ENCODE results near the gene XPO1. TPM values are rescaled to one million over a fixed set of nuclear protein-coding genes. Genes with fewer than 3 reads are reported as not detected.

XPO1 gene
- total and polyA plus RNA-seq, 10 donors = 56.8 to 164 (median 101) TPM

- Histone ChIP-seq H3K27me3 (replicated peaks in 1 of 7) (no peaks in the 10 kb centered on the region), H3K9me3 (no peaks in the 10 kb centered on the region), H3K27ac (peak overlapping the region in 5 of 8 donors; percentile 10 to 58 (median 37)), H3K4me3 (no peak overlapping the region), H3K4me1 (peaks cover 22 to 97% (median 82%) of the 10 kb centered on the region in 6 donors), H3K36me3 (peaks cover 0 to 4% (median 0%) of the 10 kb centered on the region in 6 donors)
- WGBS, 5 donors = 68 to 73% (median 71%) methylated on average over 7 of the region's 7 CpGs
- no peak for DNase-seq
- intact Hi-C loops (cut with DNase I; ENCODE audit: low total_unique reads) = no loop called here
- TF ChIP-seq POLR2AphosphoS5 (IDR thresholded peaks at IDR 0.05) = no peak
- TF ChIP-seq, protein P1, sequence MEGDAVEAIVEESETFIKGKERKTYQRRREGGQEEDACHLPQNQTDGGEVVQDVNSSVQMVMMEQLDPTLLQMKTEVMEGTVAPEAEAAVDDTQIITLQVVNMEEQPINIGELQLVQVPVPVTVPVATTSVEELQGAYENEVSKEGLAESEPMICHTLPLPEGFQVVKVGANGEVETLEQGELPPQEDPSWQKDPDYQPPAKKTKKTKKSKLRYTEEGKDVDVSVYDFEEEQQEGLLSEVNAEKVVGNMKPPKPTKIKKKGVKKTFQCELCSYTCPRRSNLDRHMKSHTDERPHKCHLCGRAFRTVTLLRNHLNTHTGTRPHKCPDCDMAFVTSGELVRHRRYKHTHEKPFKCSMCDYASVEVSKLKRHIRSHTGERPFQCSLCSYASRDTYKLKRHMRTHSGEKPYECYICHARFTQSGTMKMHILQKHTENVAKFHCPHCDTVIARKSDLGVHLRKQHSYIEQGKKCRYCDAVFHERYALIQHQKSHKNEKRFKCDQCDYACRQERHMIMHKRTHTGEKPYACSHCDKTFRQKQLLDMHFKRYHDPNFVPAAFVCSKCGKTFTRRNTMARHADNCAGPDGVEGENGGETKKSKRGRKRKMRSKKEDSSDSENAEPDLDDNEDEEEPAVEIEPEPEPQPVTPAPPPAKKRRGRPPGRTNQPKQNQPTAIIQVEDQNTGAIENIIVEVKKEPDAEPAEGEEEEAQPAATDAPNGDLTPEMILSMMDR (IDR thresholded peaks at IDR 0.05 in 8 of 11, conservative IDR thresholded peaks at IDR 0.05 in 3 of 11) = no peak
- TF ChIP-seq POLR2A (IDR thresholded peaks at IDR 0.05) = no peak
Measured at GRCh38 chr2:61443342-61444041, 94.7 kb downstream of the XPO1 start.

GRCh38 chr2:61439241-61440002 is 98.7 kb downstream of the XPO1 start:
- DNase-seq = no peak
- H3K9me3 ChIP-seq = peaks cover 0 to 14% (median 9%) of the 10 kb centered on the region in 8 donors
- H3K27me3 ChIP-seq (replicated peaks in 1 of 7) = no peaks in the 10 kb centered on the region
- H3K27ac ChIP-seq = peak overlapping the region in 5 of 8 donors; percentile 14 to 68 (median 24)
- no peak overlapping the region for H3K4me3 ChIP-seq
- 65 to 87% (median 80%) methylated on average over 2 to 7 of the region's 7 CpGs for WGBS, 5 donors
- H3K36me3 ChIP-seq = peaks cover 0 to 4% (median 0%) of the 10 kb centered on the region in 6 donors
- peaks cover 39 to 100% (median 88%) of the 10 kb centered on the region in 6 donors for H3K4me1 ChIP-seq
- TF ChIP-seq, protein P1 (IDR thresholded peaks at IDR 0.05 in 8 of 11, conservative IDR thresholded peaks at IDR 0.05 in 3 of 11) = no peak
- TF ChIP-seq POLR2A (IDR thresholded peaks at IDR 0.05) (no peak), POLR2AphosphoS5 (IDR thresholded peaks at IDR 0.05) (peak in 1 of 3 donors; percentile 41)
- intact Hi-C loops (cut with DNase I; ENCODE audit: low total_unique reads) = no loop called here

DNA sequence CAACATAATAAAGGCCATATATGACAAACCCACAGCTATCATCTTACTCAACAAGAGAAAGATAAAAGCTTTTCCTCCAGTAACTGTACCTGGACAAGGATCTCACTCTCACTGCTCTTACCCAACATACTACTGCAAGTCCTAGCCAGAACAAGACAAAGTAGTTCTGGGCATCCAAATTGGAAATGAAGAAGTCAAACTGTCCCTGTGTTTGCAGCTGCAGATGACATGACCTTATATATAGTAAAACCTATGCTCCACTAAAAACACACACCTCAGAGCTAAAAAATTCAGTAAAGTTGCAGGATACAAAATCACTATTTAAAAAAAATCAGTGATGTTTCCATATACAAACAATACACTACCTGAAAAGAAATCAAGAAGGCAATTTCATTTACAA is 99.5 kb downstream of the XPO1 start:
- Histone ChIP-seq H3K27me3 (replicated peaks in 1 of 7) (no peaks in the 10 kb centered on the region), H3K36me3 (peaks cover 0 to 4% (median 0%) of the 10 kb centered on the region in 6 donors), H3K27ac (no peak overlapping the region), H3K4me3 (no peak overlapping the region), H3K9me3 (peaks cover 0 to 14% (median 9%) of the 10 kb centered on the region in 8 donors), H3K4me1 (peaks cover 41 to 100% (median 88%) of the 10 kb centered on the region in 6 donors)
- intact Hi-C loops (cut with DNase I; ENCODE audit: low total_unique reads) = no loop called here
- TF ChIP-seq POLR2AphosphoS5 (IDR thresholded peaks at IDR 0.05) (no peak), POLR2A (IDR thresholded peaks at IDR 0.05) (no peak)
- TF ChIP-seq, protein P1 (IDR thresholded peaks at IDR 0.05 in 8 of 11, conservative IDR thresholded peaks at IDR 0.05 in 3 of 11) = no peak
- DNase-seq = no peak

DNA sequence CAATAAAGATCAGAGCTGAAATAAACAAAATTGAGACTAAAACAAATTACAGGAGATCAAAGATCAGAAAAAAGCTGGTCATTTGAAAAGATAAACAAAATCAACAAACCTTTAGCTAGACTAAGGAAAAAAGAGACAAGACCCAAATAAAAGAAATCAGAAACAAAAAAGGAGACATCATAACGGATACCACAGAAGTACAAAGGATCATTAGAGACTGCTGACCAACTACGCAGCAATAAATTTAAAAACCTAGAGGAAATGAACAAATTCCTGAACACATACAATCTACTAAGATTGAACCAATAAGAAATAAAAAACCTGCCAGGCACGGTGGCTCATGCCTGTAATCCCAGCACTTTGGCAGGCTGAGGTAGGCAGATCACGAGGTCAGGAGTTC is 101.0 kb downstream of the XPO1 start:
- Histone ChIP-seq H3K27me3 (replicated peaks in 1 of 7) (no peaks in the 10 kb centered on the region), H3K4me1 (peaks cover 34 to 100% (median 83%) of the 10 kb centered on the region in 6 donors), H3K4me3 (no peak overlapping the region), H3K9me3 (peaks cover 0 to 14% (median 9%) of the 10 kb centered on the region in 8 donors), H3K36me3 (peaks cover 0 to 4% (median 0%) of the 10 kb centered on the region in 6 donors), H3K27ac (peak overlapping the region in 1 of 8 donors; percentile 68)
- 90 to 96% (median 95%) methylated on average over 4 of the region's 4 CpGs for WGBS, 5 donors
- DNase-seq = no peak
- intact Hi-C loops (cut with DNase I; ENCODE audit: low total_unique reads) = no loop called here
- TF ChIP-seq, protein P1 (IDR thresholded peaks at IDR 0.05 in 8 of 11, conservative IDR thresholded peaks at IDR 0.05 in 3 of 11) = no peak
- no peak for TF ChIP-seq POLR2A (IDR thresholded peaks at IDR 0.05)
- no peak for TF ChIP-seq POLR2AphosphoS5 (IDR thresholded peaks at IDR 0.05)
